Mucosa of gallbladder (tissue), 1 donor: ENCODE data around the gene BSN. TPM values are rescaled to one million over a fixed set of nuclear protein-coding genes. Genes with fewer than 3 reads are reported as not detected.

Source experiments
- DNase-seq: peaks from one replicate; pipeline ENCODE4 v3.0.0-alpha.2; 2020; ENCODE audit warnings: low spot score
- total RNA-seq: library from RNA; stranded (reverse); gene quantifications from one replicate; pipeline ENCODE4 v1.2.1, GENCODE V29; 2021
- donor health status: DM: no; HTN: no; CAD: no.

BSN gene
- total RNA-seq, 1 donor from 2014 or later = 0.81 TPM

DNA sequence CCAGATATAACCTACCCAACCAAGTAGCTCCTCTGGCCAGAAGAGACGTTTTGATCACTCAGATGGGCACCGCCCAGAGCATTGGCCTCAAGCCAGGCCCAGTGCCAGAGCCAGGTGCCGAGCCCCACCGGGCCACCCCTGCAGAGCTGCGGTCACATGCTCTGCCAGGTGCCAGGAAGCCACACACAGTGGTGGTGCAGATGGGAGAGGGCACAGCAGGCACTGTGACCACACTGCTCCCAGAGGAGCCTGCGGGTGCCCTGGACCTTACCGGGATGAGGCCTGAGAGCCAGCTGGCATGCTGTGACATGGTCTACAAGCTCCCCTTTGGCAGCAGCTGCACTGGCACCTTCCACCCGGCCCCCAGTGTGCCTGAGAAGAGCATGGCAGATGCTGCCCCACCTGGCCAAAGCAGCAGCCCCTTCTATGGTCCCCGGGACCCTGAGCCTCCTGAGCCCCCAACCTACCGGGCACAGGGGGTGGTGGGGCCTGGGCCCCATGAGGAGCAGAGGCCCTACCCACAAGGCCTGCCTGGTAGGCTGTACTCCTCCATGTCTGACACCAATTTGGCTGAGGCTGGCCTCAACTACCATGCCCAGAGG, 100.8 kb downstream of the BSN start:
- DNase-seq = no peak

GRCh38 chr3:49655731-49656285, 101.5 kb downstream of the BSN start:
- no peak for DNase-seq

- DNase-seq = no peak
Observed at GRCh38 chr3:49656541-49657112, 102.3 kb downstream of the BSN start.

- no peak for DNase-seq
Observed at GRCh38 chr3:49657208-49657915, 103.1 kb downstream of the BSN start.

DNA sequence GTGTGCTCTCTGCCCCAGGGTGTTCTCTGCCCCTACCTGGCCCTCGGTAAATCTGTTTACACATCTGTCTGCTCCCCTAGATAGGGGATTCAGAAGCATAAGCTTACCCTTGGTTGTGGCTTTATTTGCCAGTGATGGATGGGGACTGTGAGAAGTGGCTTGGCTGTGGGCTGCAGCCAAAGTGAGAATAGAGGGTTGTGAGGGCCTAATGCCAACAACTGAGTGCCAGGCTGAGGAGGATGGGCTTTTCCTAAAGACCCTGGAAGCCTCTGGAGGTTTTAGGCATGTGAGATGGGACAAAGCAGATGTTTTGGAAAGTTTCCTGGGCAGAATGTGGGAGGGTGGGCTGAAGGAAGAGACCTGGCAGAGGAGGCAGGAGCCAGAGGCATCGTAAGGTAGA, 104.4 kb downstream of the BSN start:
- DNase-seq = no peak

GRCh38 chr3:49659756-49660155, 105.5 kb downstream of the BSN start:
- DNase-seq = no peak

DNA sequence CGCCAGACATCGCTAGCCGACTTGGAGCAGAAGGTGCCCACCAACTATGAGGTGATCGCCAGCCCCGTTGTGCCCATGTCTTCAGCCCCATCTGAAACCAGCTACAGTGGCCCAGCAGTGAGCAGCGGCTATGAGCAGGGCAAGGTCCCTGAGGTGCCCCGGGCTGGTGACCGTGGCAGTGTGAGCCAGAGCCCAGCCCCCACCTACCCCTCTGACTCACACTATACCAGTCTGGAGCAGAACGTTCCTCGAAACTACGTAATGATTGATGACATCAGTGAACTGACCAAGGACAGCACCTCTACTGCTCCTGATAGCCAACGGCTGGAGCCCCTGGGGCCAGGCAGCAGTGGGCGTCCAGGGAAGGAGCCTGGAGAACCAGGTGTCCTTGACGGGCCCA, 107.0 kb downstream of the BSN start:
- DNase-seq = no peak

DNA sequence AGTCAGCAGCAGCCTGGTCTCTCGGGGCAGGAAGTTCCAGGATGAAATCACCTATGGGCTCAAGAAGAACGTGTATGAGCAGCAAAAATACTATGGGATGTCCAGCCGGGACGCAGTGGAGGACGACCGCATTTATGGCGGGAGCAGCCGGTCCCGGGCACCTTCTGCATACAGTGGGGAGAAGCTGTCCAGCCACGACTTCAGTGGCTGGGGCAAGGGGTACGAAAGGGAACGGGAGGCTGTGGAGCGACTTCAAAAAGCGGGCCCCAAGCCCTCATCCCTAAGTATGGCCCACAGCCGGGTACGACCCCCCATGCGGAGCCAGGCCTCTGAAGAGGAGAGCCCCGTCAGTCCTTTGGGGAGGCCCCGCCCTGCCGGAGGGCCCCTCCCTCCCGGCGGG, 107.7 kb downstream of the BSN start:
- DNase-seq = no peak

GRCh38 chr3:49662720-49663413, 108.6 kb downstream of the BSN start:
- DNase-seq = no peak

- no peak for DNase-seq
Observed at GRCh38 chr3:49663831-49664230, 109.6 kb downstream of the BSN start.

- no peak for DNase-seq
Observed at GRCh38 chr3:49664300-49664699, 110.0 kb downstream of the BSN start.

DNA sequence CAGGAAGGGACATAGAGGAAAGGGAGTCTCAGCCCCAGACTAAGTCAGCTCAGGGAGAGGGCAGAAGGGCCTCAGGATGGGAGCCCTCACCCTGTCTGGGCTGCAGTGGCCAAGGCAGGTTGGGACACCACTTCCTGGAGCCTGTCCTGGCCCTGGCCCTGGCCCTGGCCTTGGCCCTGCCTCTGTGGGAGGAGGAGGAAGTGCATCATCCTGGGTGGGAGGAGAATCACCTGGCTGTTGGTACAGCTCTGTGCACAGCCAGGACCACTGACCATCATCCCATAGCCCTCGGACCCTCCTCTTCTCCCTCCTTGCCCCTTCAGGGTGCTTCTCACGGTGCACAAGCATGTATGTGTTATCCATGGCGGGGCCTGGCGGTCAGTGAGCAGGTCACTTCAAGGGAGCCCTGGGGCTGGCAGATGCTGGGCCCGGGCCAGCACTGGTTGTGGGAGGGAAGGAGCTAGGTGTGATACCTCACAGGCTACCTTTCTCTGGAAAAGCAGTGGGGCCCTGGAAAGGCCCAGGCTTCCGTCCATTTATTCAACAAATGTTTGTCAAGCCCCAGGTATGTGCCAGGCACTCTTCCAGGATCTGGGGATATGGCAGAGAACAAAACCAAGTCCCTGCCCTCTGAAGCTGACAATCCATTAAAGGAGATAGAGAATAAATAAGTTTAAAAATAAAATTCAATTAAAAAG, 111.7 kb downstream of the BSN start:
- DNase-seq = no peak

DNA sequence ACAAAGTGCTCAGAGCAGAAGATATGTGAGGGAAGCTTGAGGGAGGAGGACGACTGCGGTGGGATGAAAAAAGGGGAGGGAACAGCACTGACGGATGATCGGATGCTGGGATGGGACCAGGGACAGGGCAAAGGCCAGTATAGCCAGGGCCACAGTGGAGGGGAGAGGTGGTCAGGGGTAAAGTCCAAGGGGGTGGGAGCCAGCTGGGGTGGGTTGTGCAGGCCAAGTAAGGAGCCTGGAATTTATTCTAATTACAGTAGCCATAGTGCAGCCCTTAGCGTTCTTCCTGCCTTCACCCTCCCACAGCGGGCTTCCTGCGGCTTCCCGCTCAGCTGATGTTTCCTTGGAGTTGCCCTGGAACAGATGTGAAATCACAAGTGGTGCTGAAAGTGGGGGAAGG, 112.3 kb downstream of the BSN start:
- no peak for DNase-seq

DNA sequence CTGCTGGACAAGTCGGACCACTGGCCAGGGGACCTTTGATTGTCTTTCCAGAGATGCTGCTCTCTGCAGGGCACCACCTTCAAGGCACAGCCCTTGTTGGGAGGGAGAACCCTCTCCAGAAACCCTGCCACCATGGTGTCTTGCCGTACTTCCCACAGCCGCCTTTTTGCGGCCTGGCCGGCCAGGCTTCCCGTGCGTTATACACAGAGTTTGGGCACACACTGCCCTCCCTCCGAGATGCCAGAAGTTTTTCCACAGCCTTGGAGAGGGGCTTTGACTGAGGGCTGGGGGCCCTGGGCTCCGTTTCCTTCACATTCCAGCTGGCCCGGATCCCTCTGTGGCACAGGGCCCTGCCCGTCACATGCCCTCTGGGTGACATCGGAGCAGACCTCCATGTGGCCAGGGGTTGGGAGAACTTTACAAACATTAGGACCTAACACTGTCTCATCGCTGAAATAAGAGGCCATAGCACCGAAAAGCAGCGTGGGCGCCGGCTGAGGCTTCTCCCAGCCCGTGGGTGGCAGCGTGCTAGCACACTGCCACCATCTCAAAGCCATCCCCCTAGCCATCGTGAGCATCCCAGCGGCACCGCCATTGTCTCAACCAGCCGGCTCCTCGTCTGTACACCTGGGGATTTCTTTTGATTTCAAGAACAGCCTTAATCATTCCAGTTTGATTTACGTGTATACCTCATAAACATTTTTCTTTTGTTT, 113.6 kb downstream of the BSN start:
- DNase-seq = no peak

- no peak for DNase-seq
Observed at GRCh38 chr3:49668414-49668797, 114.1 kb downstream of the BSN start.

DNA sequence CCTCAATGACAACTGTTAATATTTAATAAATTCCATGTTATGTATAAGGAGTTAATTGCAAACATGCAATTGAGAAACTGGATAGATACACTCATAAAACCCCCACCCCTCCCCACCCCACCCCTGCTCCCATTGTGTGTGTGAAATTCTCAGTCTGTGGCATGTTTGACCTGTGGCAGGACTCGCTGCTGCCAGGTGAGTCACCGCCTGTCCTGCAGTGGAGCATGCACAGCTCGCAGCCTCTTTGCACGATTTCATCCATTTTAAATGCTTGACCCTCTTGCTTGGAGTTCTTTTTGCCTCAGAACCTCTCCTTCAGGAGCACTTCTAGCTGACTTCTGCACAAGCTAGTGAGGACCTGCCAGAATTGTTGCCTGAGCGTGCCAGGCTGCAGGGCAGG, 114.6 kb downstream of the BSN start:
- DNase-seq = no peak

GRCh38 chr3:49669352-49669751, 115.1 kb downstream of the BSN start:
- no peak for DNase-seq

DNA sequence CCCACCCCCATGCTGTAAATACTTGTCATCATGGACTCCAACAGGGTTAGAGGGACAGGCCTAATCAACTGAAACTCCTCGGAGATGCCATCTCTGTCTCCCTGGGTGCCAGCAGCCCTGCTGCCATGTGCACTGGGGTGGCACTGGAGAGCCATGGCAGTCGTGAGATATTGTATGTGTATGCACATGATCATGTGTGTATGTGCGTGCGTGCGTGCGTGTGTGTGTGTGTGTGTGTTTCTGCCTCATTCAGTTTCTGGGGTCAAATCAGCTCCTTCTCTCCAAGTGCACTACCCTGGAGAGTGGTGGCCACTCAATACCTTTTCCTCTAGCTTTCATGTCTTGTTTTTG, 116.6 kb downstream of the BSN start:
- DNase-seq = no peak

GRCh38 chr3:49671291-49672288, 117.3 kb downstream of the BSN start:
- DNase-seq = peak; percentile 68

- DNase-seq = no peak
Observed at GRCh38 chr3:49673121-49673714, 118.9 kb downstream of the BSN start.
